Measurements from ENCODE around the gene SLC10A1.
"Not testable (repeated sequence)": the region's sequence is repeated elsewhere in the genome, so short reads cannot be mapped to it uniquely, and the experiment has no call there.

Gene SLC10A1

GRCh38 chr14:69750495-69750894 lies 46.5 kb downstream of the SLC10A1 start:
- H3K27me3 ChIP-seq (ENCODE audit: control insufficient read depth, low read length), result no peaks in the 10 kb centered on the region
- H3F3A ChIP-seq (ENCODE audit: control insufficient read depth, insufficient read depth), result no peaks in the 10 kb centered on the region
- H3K36me3 ChIP-seq (ENCODE audit: control insufficient read depth, low read length), result no peaks in the 10 kb centered on the region
- H3K9me3 ChIP-seq (ENCODE audit: control insufficient read depth, insufficient read depth, low read length), result no peaks in the 10 kb centered on the region
- H3K4me1 ChIP-seq (ENCODE audit: control insufficient read depth, low read length), result peaks cover 33% of the 10 kb centered on the region
- no peak overlapping the region for H3K4me2 ChIP-seq (ENCODE audit: low read length)
- TF ChIP-seq CTCF (IDR thresholded peaks at IDR 0.05; ENCODE audit: low read depth, low read length, poor library complexity, severe bottlenecking), result no peak
- no peak for TF ChIP-seq EZH2phosphoT487 (IDR thresholded peaks at IDR 0.05; ENCODE audit: borderline replicate concordance, low read length)
- H3K4me3 ChIP-seq (ENCODE audit: low read length), result no peak overlapping the region
- H4K20me1 ChIP-seq (ENCODE audit: control insufficient read depth, insufficient read depth, low read depth, low read length), result no peaks in the 10 kb centered on the region
- H3K79me2 ChIP-seq (ENCODE audit: control insufficient read depth, low read length), result no peaks in the 10 kb centered on the region
- H3K9me2 ChIP-seq (replicated peaks; ENCODE audit: control insufficient read depth, low read length), result no peaks in the 10 kb centered on the region
- no peak overlapping the region for H3K27ac ChIP-seq (ENCODE audit: low read depth, low read length)

GRCh38 chr14:69749956-69750355 lies 47.1 kb downstream of the SLC10A1 start:
- Histone ChIP-seq H3K4me3 (ENCODE audit: low read length) (no peak overlapping the region), H3K4me1 (ENCODE audit: control insufficient read depth, low read length) (peaks cover 27% of the 10 kb centered on the region), H3K9me2 (replicated peaks; ENCODE audit: control insufficient read depth, low read length) (no peaks in the 10 kb centered on the region), H3K27ac (ENCODE audit: low read depth, low read length) (no peak overlapping the region), H3F3A (ENCODE audit: control insufficient read depth, insufficient read depth) (no peaks in the 10 kb centered on the region), H3K36me3 (ENCODE audit: control insufficient read depth, low read length) (no peaks in the 10 kb centered on the region), H3K4me2 (ENCODE audit: low read length) (no peak overlapping the region), H3K79me2 (ENCODE audit: control insufficient read depth, low read length) (no peaks in the 10 kb centered on the region), H3K27me3 (ENCODE audit: control insufficient read depth, low read length) (no peaks in the 10 kb centered on the region), H4K20me1 (ENCODE audit: control insufficient read depth, insufficient read depth, low read depth, low read length) (no peaks in the 10 kb centered on the region), H3K9me3 (ENCODE audit: control insufficient read depth, insufficient read depth, low read length) (no peaks in the 10 kb centered on the region)
- TF ChIP-seq EZH2phosphoT487 (IDR thresholded peaks at IDR 0.05; ENCODE audit: borderline replicate concordance, low read length) (no peak), CTCF (IDR thresholded peaks at IDR 0.05; ENCODE audit: low read depth, low read length, poor library complexity, severe bottlenecking) (no peak)

- Histone ChIP-seq H3K4me1 (ENCODE audit: control insufficient read depth, low read length) (peaks cover 2% of the 10 kb centered on the region), H3K4me2 (ENCODE audit: low read length) (no peak overlapping the region), H3K79me2 (ENCODE audit: control insufficient read depth, low read length) (no peaks in the 10 kb centered on the region), H3K9me2 (replicated peaks; ENCODE audit: control insufficient read depth, low read length) (no peaks in the 10 kb centered on the region), H3K4me3 (ENCODE audit: low read length) (no peak overlapping the region), H4K20me1 (ENCODE audit: control insufficient read depth, insufficient read depth, low read depth, low read length) (no peaks in the 10 kb centered on the region), H3K27ac (ENCODE audit: low read depth, low read length) (no peak overlapping the region), H3F3A (ENCODE audit: control insufficient read depth, insufficient read depth) (no peaks in the 10 kb centered on the region), H3K9me3 (ENCODE audit: control insufficient read depth, insufficient read depth, low read length) (peaks cover 7% of the 10 kb centered on the region; the same call in 1 of the 2 replicates), H3K36me3 (ENCODE audit: control insufficient read depth, low read length) (no peaks in the 10 kb centered on the region), H3K27me3 (ENCODE audit: control insufficient read depth, low read length) (peaks cover 4% of the 10 kb centered on the region; the same call in 1 of the 2 replicates)
- no peak for TF ChIP-seq EZH2phosphoT487 (IDR thresholded peaks at IDR 0.05; ENCODE audit: borderline replicate concordance, low read length)
- TF ChIP-seq CTCF (IDR thresholded peaks at IDR 0.05; ENCODE audit: low read depth, low read length, poor library complexity, severe bottlenecking), result no peak
Observed at GRCh38 chr14:69741055-69741454, 56.0 kb downstream of the SLC10A1 start.

- H3K27ac ChIP-seq (ENCODE audit: low read depth, low read length); H3F3A ChIP-seq (ENCODE audit: control insufficient read depth, insufficient read depth); H3K79me2 ChIP-seq (ENCODE audit: control insufficient read depth, low read length); H3K4me3 ChIP-seq (ENCODE audit: low read length); H3K4me2 ChIP-seq (ENCODE audit: low read length); H3K9me3 ChIP-seq (ENCODE audit: control insufficient read depth, insufficient read depth, low read length); H3K27me3 ChIP-seq (ENCODE audit: control insufficient read depth, low read length); H3K36me3 ChIP-seq (ENCODE audit: control insufficient read depth, low read length); H3K9me2 ChIP-seq (replicated peaks; ENCODE audit: control insufficient read depth, low read length); H3K4me1 ChIP-seq (ENCODE audit: control insufficient read depth, low read length); H4K20me1 ChIP-seq (ENCODE audit: control insufficient read depth, insufficient read depth, low read depth, low read length): not testable (repeated sequence)
Observed at GRCh38 chr14:69736405-69736804, 60.6 kb downstream of the SLC10A1 start.

GRCh38 chr14:69731919-69732598 lies 65.0 kb downstream of the SLC10A1 start:
- H3K27me3 ChIP-seq (ENCODE audit: control insufficient read depth, low read length); H3K4me2 ChIP-seq (ENCODE audit: low read length); H3K9me3 ChIP-seq (ENCODE audit: control insufficient read depth, insufficient read depth, low read length); H3K4me1 ChIP-seq (ENCODE audit: control insufficient read depth, low read length); H3K9me2 ChIP-seq (replicated peaks; ENCODE audit: control insufficient read depth, low read length); H3K36me3 ChIP-seq (ENCODE audit: control insufficient read depth, low read length); H3K4me3 ChIP-seq (ENCODE audit: low read length); H4K20me1 ChIP-seq (ENCODE audit: control insufficient read depth, insufficient read depth, low read depth, low read length); H3K79me2 ChIP-seq (ENCODE audit: control insufficient read depth, low read length); H3F3A ChIP-seq (ENCODE audit: control insufficient read depth, insufficient read depth); H3K27ac ChIP-seq (ENCODE audit: low read depth, low read length): not testable (repeated sequence)

Data from DOHH2 (cell line).